HG03103 (cell line): ENCODE data around the gene SLC38A10.

Source experiments
- ATAC-seq: cut with Tn5 transposase; IDR thresholded peaks from one replicate; pipeline ENCODE4 v1.9.1; 2021; ENCODE audit warnings: low read depth; ENCODE audit not compliant: unreplicated experiment

Gene SLC38A10

GRCh38 chr17:81245024-81245664, 50.0 kb downstream of the SLC38A10 start:
- no peak for ATAC-seq

GRCh38 chr17:81244358-81245023, 50.6 kb downstream of the SLC38A10 start:
- ATAC-seq: no peak

- ATAC-seq: no peak
Observed at GRCh38 chr17:81243333-81243664, 51.8 kb downstream of the SLC38A10 start.

GRCh38 chr17:81242421-81243332, 52.4 kb downstream of the SLC38A10 start:
- ATAC-seq: no peak

GRCh38 chr17:81241648-81242420, 53.3 kb downstream of the SLC38A10 start:
- ATAC-seq: no peak

GRCh38 chr17:81241203-81241602, 53.9 kb downstream of the SLC38A10 start:
- no peak for ATAC-seq

GRCh38 chr17:81240761-81241160, 54.3 kb downstream of the SLC38A10 start:
- no peak for ATAC-seq

- no peak for ATAC-seq
Observed at GRCh38 chr17:81239714-81240555, 55.2 kb downstream of the SLC38A10 start.

- ATAC-seq: peak; percentile 84
Observed at GRCh38 chr17:81238815-81239713, 56.0 kb downstream of the SLC38A10 start, which contains the start of the genes NDUFAF8 and TEPSIN. Gene NDUFAF8 (plus strand): TSS chr17:81239318. CDS start chr17:81239364, 46 bp downstream. Gene TEPSIN (minus strand): TSS chr17:81239055. CDS start chr17:81239033, 22 bp downstream.

- ATAC-seq: no peak
Observed at GRCh38 chr17:81238490-81238814, 56.7 kb downstream of the SLC38A10 start.

GRCh38 chr17:81237591-81238489, 57.3 kb downstream of the SLC38A10 start:
- no peak for ATAC-seq

- no peak for ATAC-seq
Observed at GRCh38 chr17:81236784-81237183, 58.3 kb downstream of the SLC38A10 start.

GRCh38 chr17:81235822-81236740, 59.0 kb downstream of the SLC38A10 start:
- no peak for ATAC-seq

GRCh38 chr17:81234940-81235821, 59.9 kb downstream of the SLC38A10 start:
- ATAC-seq: no peak

- ATAC-seq: no peak
Observed at GRCh38 chr17:81234506-81234855, 60.6 kb downstream of the SLC38A10 start.
